GM23338 (cell line): ENCODE results near the gene OR56A5. TPM values are rescaled to one million over a fixed set of nuclear protein-coding genes. Genes with fewer than 3 reads are reported as not detected.
A peak's percentile ranks its signal among the peaks of the same experiment; 100 is the strongest.

Source experiments
- ATAC-seq: fragments of 200-7000 bp; cut with Tn5 transposase; 3 replicates; pipeline ENCODE4 v1.9.1; 2020
- DNase-seq: peaks from one replicate; pipeline ENCODE4 v3.0.0-alpha.2; 2015; ENCODE audit warnings: low spot score
- H2AFZ ChIP-seq: fragments of 200-600 bp; sonication (generic); 2 replicates; pipeline ENCODE4 v1.8.0; 2016; ENCODE audit warnings: antibody characterized with exemption, mild to moderate bottlenecking, moderate library complexity
- H3F3A ChIP-seq: fragments of 200-600 bp; sonication (generic); replicated peaks from 2 replicates; pipeline ENCODE4 v1.8.0; 2017; ENCODE audit warnings: antibody characterized with exemption, mixed run types, low read depth
- H3K27ac ChIP-seq: fragments of 200-600 bp; sonication (generic); 2 replicates; pipeline ENCODE4 v1.6.1; 2016; ENCODE audit warnings: low read depth
- H3K27me3 ChIP-seq: fragments of 200-600 bp; sonication (generic); 2 replicates; pipeline ENCODE4 v1.8.0; 2016; ENCODE audit warnings: mild to moderate bottlenecking, mixed run types, moderate library complexity; ENCODE audit not compliant: insufficient read depth
- H3K36me3 ChIP-seq: fragments of 200-600 bp; sonication (generic); 2 replicates; pipeline ENCODE4 v1.8.0; 2016; ENCODE audit warnings: mild to moderate bottlenecking; ENCODE audit not compliant: insufficient read depth
- H3K4me1 ChIP-seq: fragments of 200-600 bp; sonication (generic); 2 replicates; pipeline ENCODE4 v1.8.0; 2016; ENCODE audit warnings: mild to moderate bottlenecking, moderate library complexity; ENCODE audit not compliant: insufficient read depth
- H3K4me2 ChIP-seq: fragments of 200-600 bp; sonication (generic); 2 replicates; pipeline ENCODE4 v1.7.1; 2017; ENCODE audit warnings: mixed run types
- H3K4me3 ChIP-seq: fragments of 200-600 bp; sonication (generic); 2 replicates; pipeline ENCODE4 v1.6.1; 2016; ENCODE audit warnings: mixed run types
- H3K79me2 ChIP-seq: fragments of 200-600 bp; sonication (generic); replicated peaks from 2 replicates; pipeline ENCODE4 v1.8.0; 2017; ENCODE audit warnings: mild to moderate bottlenecking; ENCODE audit not compliant: insufficient read depth
- H3K9me2 ChIP-seq: fragments of 200-600 bp; sonication (generic); 2 replicates; pipeline ENCODE4 v1.8.0; 2017; ENCODE audit not compliant: insufficient read depth
- H4K20me1 ChIP-seq: fragments of 200-600 bp; sonication (generic); replicated peaks from 2 replicates; pipeline ENCODE4 v1.8.0; 2017; ENCODE audit warnings: mild to moderate bottlenecking; ENCODE audit not compliant: insufficient read depth
- H3K27ac Mint-ChIP-seq: 2 replicates; pipeline ENCODE4 v1.8.0; 2020; ENCODE audit warnings: inconsistent platforms, mild to moderate bottlenecking, moderate library complexity, mixed read lengths
- H3K27me3 Mint-ChIP-seq: 3 replicates; pipeline ENCODE4 v1.8.0; 2022; ENCODE audit warnings: low read depth, mild to moderate bottlenecking, moderate library complexity, mixed read lengths, inconsistent platforms; ENCODE audit not compliant: insufficient read depth, poor library complexity
- H3K36me3 Mint-ChIP-seq: 3 replicates; pipeline ENCODE4 v1.8.0; 2021; ENCODE audit warnings: low read depth, mild to moderate bottlenecking, inconsistent platforms, moderate library complexity, mixed read lengths
- H3K4me1 Mint-ChIP-seq: 3 replicates; pipeline ENCODE4 v1.8.0; 2020; ENCODE audit warnings: mild to moderate bottlenecking, inconsistent platforms, mixed read lengths
- H3K4me3 Mint-ChIP-seq: 3 replicates; pipeline ENCODE4 v1.8.0; 2021; ENCODE audit warnings: moderate library complexity, mild to moderate bottlenecking, inconsistent platforms, mixed read lengths
- H3K9me3 Mint-ChIP-seq: 3 replicates; pipeline ENCODE4 v1.8.0; 2020; ENCODE audit warnings: moderate library complexity, mild to moderate bottlenecking, inconsistent platforms, mixed read lengths
- EZH2 ChIP-seq: fragments of 200-600 bp; sonication (generic); IDR thresholded peaks from one replicate; pipeline ENCODE4 v1.8.0; 2017; ENCODE audit warnings: antibody characterized with exemption, mild to moderate bottlenecking, low read depth; ENCODE audit not compliant: unreplicated experiment
- EZH2phosphoT487 ChIP-seq: fragments of 200-600 bp; sonication (generic); IDR thresholded peaks from one replicate; pipeline ENCODE4 v1.8.1; 2018; ENCODE audit warnings: antibody characterized with exemption; ENCODE audit not compliant: unreplicated experiment
- JUNB ChIP-seq: IDR thresholded peaks from one replicate; pipeline ENCODE4 v1.6.1; 2016; ENCODE audit warnings: antibody characterized with exemption; ENCODE audit not compliant: unreplicated experiment
- ZNF331 ChIP-seq: fragments of 250-450 bp; sonication (Bioruptor Pico); IDR thresholded peaks from 2 replicates; pipeline ENCODE4 v1.5.0; 2020; ENCODE audit warnings: low read depth, mild to moderate bottlenecking, moderate library complexity
- ZNF462 ChIP-seq: fragments of 250-450 bp; sonication (Bioruptor Pico); IDR thresholded peaks from 2 replicates; pipeline ENCODE4 v1.5.0; 2020; ENCODE audit warnings: mild to moderate bottlenecking, moderate library complexity
- polyA plus RNA-seq: library from polyadenylated mRNA; unstranded; fragments of >200 nt; fragmentation: Nextera tagmentation; extraction: Ambion mirVana; gene quantifications from 2 replicates; pipeline ENCODE4 v1.2.1, GENCODE V29; 2016
- total RNA-seq: library from RNA; depleted of rRNA; stranded (reverse); fragments of >200 nt; shearing (Covaris generic); gene quantifications from 2 replicates; pipeline ENCODE4 v1.2.3, GENCODE V29; 2014
- TF ChIP-seq, protein P1 (sequence below), 2 experiments: fragments of 200-600 bp in 1 of 2; sonication (generic) in 1 of 2; conservative IDR thresholded peaks; 2 replicates each; pipeline versions ENCODE4 v1.5.1 to v1.6.1; 2016 to 2017; ENCODE audit warnings: antibody characterized with exemption in 2 of 2, low read depth in 2 of 2, mild to moderate bottlenecking in 2 of 2, moderate library complexity in 1 of 2

OR56A5 gene
- total and polyA plus RNA-seq, 2 experiments from 2014 or later, result not detected

DNA sequence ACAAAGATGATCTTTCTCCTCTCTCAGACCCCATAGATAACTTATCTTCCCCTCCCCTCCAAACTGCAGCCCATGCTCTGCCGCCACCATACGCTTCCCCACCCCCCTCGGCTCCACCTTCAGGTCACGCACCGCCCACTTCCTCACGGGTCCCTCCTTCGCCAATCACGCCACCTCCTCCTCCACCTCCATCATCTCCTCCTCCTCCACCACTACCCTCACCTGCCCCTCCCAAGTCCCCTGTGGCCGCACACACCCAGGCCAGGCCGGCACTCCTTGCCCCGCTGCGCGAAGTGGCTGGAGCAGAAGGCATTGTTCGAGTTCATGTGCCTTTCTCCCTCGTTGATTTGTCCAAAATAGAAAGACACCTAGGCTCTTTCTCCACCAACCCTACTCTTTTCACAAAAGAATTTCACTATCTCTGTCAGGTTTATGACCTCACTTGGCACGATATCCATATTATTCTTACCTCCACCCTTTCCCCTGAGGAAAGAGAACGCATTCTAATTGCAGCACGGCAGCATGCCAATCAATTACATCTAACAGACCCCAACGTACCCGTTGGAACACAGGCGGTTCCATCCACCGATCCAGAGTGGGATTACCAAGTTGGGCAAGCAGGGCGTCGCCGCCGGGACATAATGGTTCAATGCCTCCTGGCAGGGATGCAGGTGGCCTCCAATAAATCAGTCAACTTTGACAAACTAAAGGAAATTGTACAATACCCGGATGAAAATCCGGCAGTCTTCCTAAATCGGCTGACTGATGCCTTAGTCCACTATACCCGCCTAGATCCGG lies 38.5 kb downstream of the OR56A5 start (continued):
- TF ChIP-seq ZNF462 (CRISPR knock-in tag) (no peak), ZNF331 (no peak)

DNA sequence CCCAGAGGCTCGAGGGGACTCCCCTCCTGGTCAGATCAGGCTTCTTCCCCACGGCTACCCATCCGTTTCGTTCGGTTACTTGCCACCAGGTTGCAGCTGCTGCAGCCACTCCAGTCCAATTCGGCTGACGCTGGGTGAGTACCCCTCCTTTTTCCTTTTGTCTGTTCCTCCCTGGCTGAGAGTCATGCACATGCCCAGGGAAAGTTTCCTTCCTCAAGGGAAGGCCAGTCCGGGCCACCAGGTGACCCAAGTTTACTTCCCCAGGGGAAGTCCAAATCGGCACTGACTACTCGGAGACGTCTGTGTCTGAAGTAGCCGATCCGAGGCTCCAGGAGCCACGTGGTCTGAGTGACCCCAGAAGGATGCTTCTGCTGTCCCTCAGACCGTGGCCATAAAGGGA lies 39.5 kb downstream of the OR56A5 start:
- H3K27ac Mint-ChIP-seq, result 0 out of 2 replicates have a peak overlapping the region, but pooled peaks have one; percentile 94
- Histone ChIP-seq H3K27me3 (no peaks in the 10 kb centered on the region), H3K4me1 (no peaks in the 10 kb centered on the region), H4K20me1 (no peaks in the 10 kb centered on the region), H3K9me2 (peaks cover 5% of the 10 kb centered on the region), H3K4me2 (no peak overlapping the region), H3K27ac (no peak overlapping the region), H3F3A (no peaks in the 10 kb centered on the region), H3K4me3 (no peak overlapping the region), H2AFZ (no peak overlapping the region), H3K36me3 (no peaks in the 10 kb centered on the region), H3K79me2 (no peaks in the 10 kb centered on the region)
- DNase-seq, result no peak
- H3K27me3 Mint-ChIP-seq, result peaks cover 16% of the 10 kb centered on the region
- H3K9me3 Mint-ChIP-seq, result peaks cover 57% of the 10 kb centered on the region
- no peak overlapping the region for H3K4me3 Mint-ChIP-seq
- H3K4me1 Mint-ChIP-seq, result no peaks in the 10 kb centered on the region
- ATAC-seq, result no peak
- H3K36me3 Mint-ChIP-seq, result peaks cover 24% of the 10 kb centered on the region
- no peak for TF ChIP-seq EZH2
- TF ChIP-seq JUNB, result no peak
- no peak for TF ChIP-seq EZH2phosphoT487
- TF ChIP-seq ZNF462 (CRISPR knock-in tag), result no peak
- TF ChIP-seq, protein P1, sequence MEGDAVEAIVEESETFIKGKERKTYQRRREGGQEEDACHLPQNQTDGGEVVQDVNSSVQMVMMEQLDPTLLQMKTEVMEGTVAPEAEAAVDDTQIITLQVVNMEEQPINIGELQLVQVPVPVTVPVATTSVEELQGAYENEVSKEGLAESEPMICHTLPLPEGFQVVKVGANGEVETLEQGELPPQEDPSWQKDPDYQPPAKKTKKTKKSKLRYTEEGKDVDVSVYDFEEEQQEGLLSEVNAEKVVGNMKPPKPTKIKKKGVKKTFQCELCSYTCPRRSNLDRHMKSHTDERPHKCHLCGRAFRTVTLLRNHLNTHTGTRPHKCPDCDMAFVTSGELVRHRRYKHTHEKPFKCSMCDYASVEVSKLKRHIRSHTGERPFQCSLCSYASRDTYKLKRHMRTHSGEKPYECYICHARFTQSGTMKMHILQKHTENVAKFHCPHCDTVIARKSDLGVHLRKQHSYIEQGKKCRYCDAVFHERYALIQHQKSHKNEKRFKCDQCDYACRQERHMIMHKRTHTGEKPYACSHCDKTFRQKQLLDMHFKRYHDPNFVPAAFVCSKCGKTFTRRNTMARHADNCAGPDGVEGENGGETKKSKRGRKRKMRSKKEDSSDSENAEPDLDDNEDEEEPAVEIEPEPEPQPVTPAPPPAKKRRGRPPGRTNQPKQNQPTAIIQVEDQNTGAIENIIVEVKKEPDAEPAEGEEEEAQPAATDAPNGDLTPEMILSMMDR (conservative IDR thresholded peaks at IDR 0.05; ENCODE audit: low read depth in 2 of 2), result no peak
- TF ChIP-seq ZNF331, result no peak
